HCT116 (cell line): ENCODE measurements around the gene MED25. TPM values are rescaled to one million over a fixed set of nuclear protein-coding genes. Genes with fewer than 3 reads are reported as not detected.

ENCODE experiments used
- ATAC-seq: fragments of 200-7000 bp; cut with Tn5 transposase; 2 replicates; pipeline ENCODE4 v1.9.1; 2020; ENCODE audit warnings: mild to moderate bottlenecking, moderate library complexity
- BruUV-seq: library from RNA; stranded (reverse); fragments of 400-500 nt; replicated peaks from 2 replicates; lab custom pipeline; 2021; lab: Mats Ljungman, UMichigan
- CTCF ChIA-PET: fragments of 300-600 bp; sonication (Branson Sonifier 250); formaldehyde crosslinking; loops from one replicate; lab custom pipeline; 2021; ENCODE audit warnings: antibody characterized with exemption; lab: Charles Lee
- POLR2A ChIA-PET: fragments of 300-600, 350-600 bp; sonication (Branson Sonifier 250); formaldehyde crosslinking; loops from one replicate; lab custom pipeline; 2021; ENCODE audit warnings: antibody characterized with exemption; lab: Charles Lee
- RAD21 ChIA-PET, 2 experiments: fragments of 300-600 bp; sonication (Branson Sonifier 250); formaldehyde crosslinking; loops; one replicate each; lab custom pipeline; 2023; ENCODE audit warnings: low total read pairs in 2 of 2; ENCODE audit not compliant: uncharacterized antibody in 2 of 2, unreplicated experiment in 2 of 2, low non-redundant PET in 1 of 2; lab: Charles Lee
- DNase-seq: peaks from one replicate; pipeline ENCODE4 v3.0.0-alpha.2; 2010; ENCODE audit warnings: low read depth, low spot score
- H2AFZ ChIP-seq: fragments of 200-600 bp; shearing (Covaris generic), sonication (generic); 2 replicates; pipeline ENCODE4 v1.6.1; 2017; ENCODE audit warnings: low read depth, mixed run types, mixed read lengths, antibody characterized with exemption, low read length; ENCODE audit not compliant: poor library complexity, severe bottlenecking
- H3K27ac ChIP-seq: 2 replicates; pipeline ENCODE4 v1.5.1; 2012; ENCODE audit warnings: low read depth, low read length
- H3K27me3 ChIP-seq: fragments of 200-600 bp; sonication (generic); 2 replicates; pipeline ENCODE4 v1.6.1; 2016; ENCODE audit warnings: mixed run types, low read length, mixed read lengths; ENCODE audit not compliant: insufficient read depth
- H3K36me3 ChIP-seq, 2 experiments: fragments of 200-500 bp in 1 of 2; fragments of 200-600 bp in 1 of 2; sonication (Bioruptor generic) in 1 of 2; sonication (generic) in 1 of 2; 2 replicates each; pipeline versions ENCODE4 v1.5.1 to v1.6.1; 2014 to 2016; ENCODE audit warnings: low read length in 2 of 2, inconsistent platforms in 1 of 2, mixed read lengths in 1 of 2, mixed run types in 1 of 2; ENCODE audit not compliant: insufficient read depth in 2 of 2, control insufficient read depth in 1 of 2
- H3K4me1 ChIP-seq, 2 experiments: fragments of 200-600 bp in 1 of 2; sonication (generic) in 1 of 2; 2 replicates each; pipeline versions ENCODE4 v1.5.1 to v1.6.1; 2012 to 2017; ENCODE audit warnings: low read length in 2 of 2, inconsistent platforms in 1 of 2, mild to moderate bottlenecking in 1 of 2, mixed read lengths in 1 of 2, mixed run types in 1 of 2, moderate library complexity in 1 of 2; ENCODE audit not compliant: insufficient read depth in 2 of 2, control insufficient read depth in 1 of 2
- H3K4me2 ChIP-seq: fragments of 200-600 bp; sonication (generic); 2 replicates; pipeline ENCODE4 v1.6.1; 2017; ENCODE audit warnings: mixed run types, low read length, mixed read lengths
- H3K4me3 ChIP-seq, 2 experiments: fragments of 200-600 bp in 1 of 2; sonication (generic) in 1 of 2; replicated peaks in 1 of 2; 2 replicates each; pipeline ENCODE4 v1.5.1; 2011 to 2016; ENCODE audit warnings: low read length in 2 of 2, control low read depth in 1 of 2, low read depth in 1 of 2, mild to moderate bottlenecking in 1 of 2, mixed read lengths in 1 of 2, mixed run types in 1 of 2
- H3K79me2 ChIP-seq: fragments of 200-600 bp; sonication (generic); 2 replicates; pipeline ENCODE4 v1.6.1; 2017; ENCODE audit warnings: mild to moderate bottlenecking, mixed run types, low read length, moderate library complexity, mixed read lengths; ENCODE audit not compliant: insufficient read depth
- H3K9ac ChIP-seq: fragments of 200-600 bp; sonication (generic); 2 replicates; pipeline ENCODE4 v1.6.1; 2016; ENCODE audit warnings: low read length, mixed read lengths
- H3K9me2 ChIP-seq: fragments of 200-600 bp; sonication (generic), shearing (Covaris generic); 2 replicates; pipeline ENCODE4 v1.6.1; 2017; ENCODE audit warnings: mixed run types, mild to moderate bottlenecking, moderate library complexity; ENCODE audit not compliant: insufficient read depth
- H3K9me3 ChIP-seq, 2 experiments: fragments of 200-500 bp in 1 of 2; fragments of 200-600 bp in 1 of 2; sonication (Bioruptor generic) in 1 of 2; sonication (generic) in 1 of 2; 2 replicates each; pipeline ENCODE4 v1.6.1; 2014 to 2017; ENCODE audit warnings: low read length in 2 of 2, mixed read lengths in 2 of 2, inconsistent platforms in 1 of 2, low read depth in 1 of 2, mild to moderate bottlenecking in 1 of 2, mixed run types in 1 of 2, moderate library complexity in 1 of 2; ENCODE audit not compliant: control insufficient read depth in 1 of 2, insufficient read depth in 1 of 2
- H4K20me1 ChIP-seq: fragments of 200-600 bp; sonication (generic), shearing (Covaris generic); 2 replicates; pipeline ENCODE4 v1.6.1; 2017; ENCODE audit warnings: mixed run types, mild to moderate bottlenecking, moderate library complexity; ENCODE audit not compliant: insufficient read depth
- CEBPB ChIP-seq: IDR thresholded peaks from 2 replicates; pipeline ENCODE4 v1.6.1; 2012; ENCODE audit warnings: low read depth
- CTCF ChIP-seq, 3 experiments: fragments of 200-600 bp in 1 of 3; sonication (generic) in 1 of 3; IDR thresholded peaks in 2 of 3; conservative IDR thresholded peaks in 1 of 3; 2 replicates each; pipeline ENCODE4 v1.5.1; 2012 to 2017; ENCODE audit warnings: low read depth in 2 of 3, low read length in 2 of 3, antibody characterized with exemption in 1 of 3, borderline replicate concordance in 1 of 3, control low read depth in 1 of 3, mild to moderate bottlenecking in 1 of 3, mixed read lengths in 1 of 3, mixed run types in 1 of 3, moderate library complexity in 1 of 3; ENCODE audit not compliant: insufficient read depth in 1 of 3
- EGR1 ChIP-seq: IDR thresholded peaks from 2 replicates; pipeline ENCODE4 v1.6.1; 2012; ENCODE audit warnings: low read depth
- EZH2 ChIP-seq: fragments of 200-600 bp; sonication (generic); IDR thresholded peaks from 2 replicates; pipeline ENCODE4 v1.6.1; 2017; ENCODE audit warnings: antibody characterized with exemption, mixed run types
- FOSL1 ChIP-seq: IDR thresholded peaks from 2 replicates; pipeline ENCODE4 v1.6.1; 2012; ENCODE audit warnings: low read depth
- POLR2AphosphoS5 ChIP-seq: IDR thresholded peaks from 2 replicates; pipeline ENCODE4 v1.6.1; 2011; ENCODE audit warnings: mild to moderate bottlenecking, low read depth, low read length, moderate library complexity
- SP1 ChIP-seq: IDR thresholded peaks from 2 replicates; pipeline ENCODE4 v1.6.1; 2012; ENCODE audit warnings: low read depth
- ZBTB33 ChIP-seq: IDR thresholded peaks from 2 replicates; pipeline ENCODE4 v1.6.1; 2011; ENCODE audit warnings: mild to moderate bottlenecking, low read length, moderate library complexity; ENCODE audit not compliant: insufficient replicate concordance; ENCODE audit errors: extremely low read depth
- intact Hi-C: fragments of 100-400 bp; cut with micrococcal nuclease; formaldehyde crosslinking; loops from 2 replicates; pipeline ENCODE4 v1.10.0; 2022
- total RNA-seq: library from RNA; stranded (reverse); gene quantifications from one replicate; pipeline ENCODE4 v1.2.1, GENCODE V29; 2021; ENCODE audit not compliant: unreplicated experiment

Gene MED25
- total RNA-seq, 1 experiment from 2014 or later: 77.7 TPM

- Histone ChIP-seq H3K9me2 (no peaks in the 10 kb centered on the region), H4K20me1 (peaks cover 5% of the 10 kb centered on the region; the same call in 1 of the 2 replicates), H3K27me3 (no peaks in the 10 kb centered on the region), H3K9ac (no peak overlapping the region), H3K36me3 (peaks cover 15 to 44% of the 10 kb centered on the region in 2 experiments), H2AFZ (no peak overlapping the region), H3K4me2 (no peak overlapping the region), H3K27ac (no peak overlapping the region; the same call in 1 of the 2 replicates), H3K4me1 (peaks cover 11 to 54% of the 10 kb centered on the region in 2 experiments; a peak in 2 of 4 replicates), H3K9me3 (no peaks in the 10 kb centered on the region), H3K4me3 (no peak overlapping the region), H3K79me2 (peaks cover 40% of the 10 kb centered on the region)
- DNase-seq (no peak), ATAC-seq (no peak)
- ChIA-PET POLR2A (no interaction called here), RAD21 (no interaction called here), CTCF (no interaction called here)
- intact Hi-C loops: no loop called here
- BruUV-seq: no TSS peak
- no peak for TF ChIP-seq SP1
- no peak; the same call in 1 of the 2 replicates for TF ChIP-seq POLR2AphosphoS5
- no peak for TF ChIP-seq EGR1
- TF ChIP-seq FOSL1: no peak
- no peak for TF ChIP-seq EZH2
- no peak for TF ChIP-seq CEBPB
These were observed 43.7 kb downstream of the MED25 start for GRCh38 chr19:49861541-49862378.

GRCh38 chr19:49862391-49863253 lies 44.5 kb downstream of the MED25 start:
- intact Hi-C loops: no loop called here
- Histone ChIP-seq H3K4me3 (no peak overlapping the region), H3K9me2 (no peaks in the 10 kb centered on the region), H2AFZ (no peak overlapping the region), H3K9me3 (no peaks in the 10 kb centered on the region), H3K79me2 (peaks cover 43% of the 10 kb centered on the region), H3K27me3 (no peaks in the 10 kb centered on the region), H3K4me1 (peaks cover 11 to 57% of the 10 kb centered on the region in 2 experiments; a peak in 3 of 4 replicates), H3K36me3 (peaks cover 15 to 42% of the 10 kb centered on the region in 2 experiments), H3K9ac (no peak overlapping the region), H3K27ac (peak overlapping the region; percentile 13; the same call in 1 of the 2 replicates), H3K4me2 (no peak overlapping the region), H4K20me1 (peaks cover 5% of the 10 kb centered on the region; the same call in 1 of the 2 replicates)
- peak; percentile 16; the same call in 1 of the 2 replicates for ATAC-seq
- no peak for DNase-seq
- ChIA-PET POLR2A (interaction anchor here (1.1 kb wide), 1 partner anchor 12 kb away, joined by 3 read pairs; the partner anchor contains the start of gene PTOV1), CTCF (interaction anchor here (1.2 kb wide), 1 partner anchor 12 kb away, joined by 3 read pairs; the partner anchor contains the start of gene PTOV1), RAD21 (no interaction called here)
- BruUV-seq: no TSS peak
- TF ChIP-seq SP1 (no peak), CTCF (IDR thresholded peaks at IDR 0.05 in 2 of 3, conservative IDR thresholded peaks at IDR 0.05 in 1 of 3; ENCODE audit: borderline replicate concordance in 1 of 3, insufficient read depth in 1 of 3, low read depth in 2 of 3, low read length in 2 of 3) (peak in 2 of 3 experiments; percentile 63 to 65; a peak in 4 of 6 replicates), ZBTB33 (no peak)
